ENCODE results near the gene GTPBP2. TPM values are rescaled to one million over a fixed set of nuclear protein-coding genes. Genes with fewer than 3 reads are reported as not detected.
A peak's percentile ranks its signal among the peaks of the same experiment; 100 is the strongest.

GTPBP2 gene
- total and polyA plus RNA-seq, 2 of the 13 experiments (the other 11 are each of a cell fraction or from before 2014, with no cell fraction given), result 26.9 to 88.2 TPM

DNA sequence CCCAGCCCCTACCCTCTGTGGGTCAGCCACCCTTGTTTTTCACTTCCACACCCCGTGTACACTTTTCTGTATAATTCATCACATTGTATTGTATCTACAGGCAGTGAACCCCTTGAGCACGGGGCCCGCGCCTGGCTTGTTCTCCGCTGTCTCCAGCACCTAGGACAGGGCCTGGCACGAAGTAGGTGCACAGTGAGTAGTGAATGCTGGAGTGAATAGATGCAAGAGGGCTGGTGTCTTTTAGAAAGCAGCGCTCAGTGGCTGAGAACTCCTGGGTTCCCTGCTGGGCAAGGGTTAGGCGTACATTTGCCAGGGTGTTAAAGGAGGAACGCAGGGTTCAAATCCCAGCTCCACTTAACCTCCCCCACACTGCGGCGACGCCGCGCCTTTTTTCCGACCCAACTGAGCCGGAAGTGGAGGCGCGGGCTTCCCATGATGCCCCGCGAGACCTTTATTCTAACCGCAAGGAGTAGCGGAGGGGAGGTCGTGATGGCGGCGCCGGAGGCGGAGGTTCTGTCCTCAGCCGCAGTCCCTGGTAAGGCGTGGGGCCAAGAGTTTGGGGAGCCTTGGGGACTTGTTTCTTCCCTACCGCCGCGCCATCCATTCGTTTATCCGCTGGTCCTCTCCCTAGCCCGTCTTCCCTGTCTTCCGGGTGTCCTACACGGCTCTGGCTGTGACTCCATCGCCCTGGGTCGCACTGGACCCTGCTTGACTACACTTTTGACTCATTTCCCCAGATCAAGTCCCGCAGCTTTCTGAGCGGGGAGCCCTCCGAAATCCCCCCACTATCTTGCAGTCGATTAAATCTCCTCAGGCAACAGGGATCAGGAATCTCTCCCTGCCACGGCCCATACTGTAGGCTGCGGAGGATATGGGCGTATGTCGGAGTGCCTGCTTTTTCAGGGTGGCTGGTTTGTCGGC, 6.6 kb upstream of the GTPBP2 start, which contains the start of gene MAD2L1BP (continued):
- TF ChIP-seq PCBP1 (IDR thresholded peaks at IDR 0.05; ENCODE audit: borderline replicate concordance, low read depth, low read length) (peak; percentile 81; the same call in 1 of the 2 replicates), ZNF766 (CRISPR knock-in tag; IDR thresholded peaks at IDR 0.05; ENCODE audit: borderline replicate concordance) (no peak), ZNF558 (CRISPR knock-in tag; IDR thresholded peaks at IDR 0.05; ENCODE audit: borderline replicate concordance) (peak; percentile 70; the same call in 1 of the 2 replicates), SMARCE1 (IDR thresholded peaks at IDR 0.05; ENCODE audit: borderline replicate concordance) (no peak), CENPT (CRISPR knock-in tag; IDR thresholded peaks at IDR 0.05; ENCODE audit: low read depth) (peak; percentile 83; the same call in 1 of the 2 replicates), HNRNPK (IDR thresholded peaks at IDR 0.05; ENCODE audit: low read depth, low read length, poor library complexity, severe bottlenecking) (no peak), NRL (CRISPR knock-in tag; IDR thresholded peaks at IDR 0.05; ENCODE audit: borderline replicate concordance) (peak; percentile 98), PRPF4 (IDR thresholded peaks at IDR 0.05; ENCODE audit: low read depth, low read length, poor library complexity, severe bottlenecking) (no peak), KLF9 (CRISPR knock-in tag; IDR thresholded peaks at IDR 0.05; ENCODE audit: low read depth) (no peak; the same call in 1 of the 2 replicates), ATF7-NPFF (CRISPR knock-in tag; IDR thresholded peaks at IDR 0.05; ENCODE audit: low read depth) (peak; percentile 54; the same call in 1 of the 2 replicates), ZFP90 (CRISPR knock-in tag; IDR thresholded peaks at IDR 0.05; ENCODE audit: borderline replicate concordance) (peak; percentile 90), ZNF7 (CRISPR knock-in tag; IDR thresholded peaks at IDR 0.05) (peak; percentile 7; the same call in 1 of the 2 replicates), PCBP2 (optimal IDR thresholded peaks at IDR 0.05; ENCODE audit: low read depth, low read length, poor library complexity, severe bottlenecking) (no peak), HDAC6 (IDR thresholded peaks at IDR 0.05; ENCODE audit: low read depth, low read length) (no peak), NAIF1 (CRISPR knock-in tag; IDR thresholded peaks at IDR 0.05; ENCODE audit: borderline replicate concordance) (peak; percentile 90), ATF3 (CRISPR knock-in tag; IDR thresholded peaks at IDR 0.05) (no peak), ZNF605 (CRISPR knock-in tag; IDR thresholded peaks at IDR 0.05) (peak; percentile 91), BATF2 (CRISPR knock-in tag; IDR thresholded peaks at IDR 0.05) (0 out of 2 replicates have a peak, but pooled peaks have one; percentile 65), FOXC1 (CRISPR knock-in tag; IDR thresholded peaks at IDR 0.05; ENCODE audit: borderline replicate concordance) (peak; percentile 88; the same call in 1 of the 2 replicates), ZNF224 (CRISPR knock-in tag; IDR thresholded peaks at IDR 0.05) (peak; percentile 88; the same call in 1 of the 2 replicates), CENPBD1 (CRISPR knock-in tag; IDR thresholded peaks at IDR 0.05; ENCODE audit: borderline replicate concordance, low read depth) (0 out of 2 replicates have a peak, but pooled peaks have one; percentile 24), SUZ12 (IDR thresholded peaks at IDR 0.05; ENCODE audit: low read depth, low read length) (peak; percentile 63)
- TF ChIP-seq, protein P1, sequence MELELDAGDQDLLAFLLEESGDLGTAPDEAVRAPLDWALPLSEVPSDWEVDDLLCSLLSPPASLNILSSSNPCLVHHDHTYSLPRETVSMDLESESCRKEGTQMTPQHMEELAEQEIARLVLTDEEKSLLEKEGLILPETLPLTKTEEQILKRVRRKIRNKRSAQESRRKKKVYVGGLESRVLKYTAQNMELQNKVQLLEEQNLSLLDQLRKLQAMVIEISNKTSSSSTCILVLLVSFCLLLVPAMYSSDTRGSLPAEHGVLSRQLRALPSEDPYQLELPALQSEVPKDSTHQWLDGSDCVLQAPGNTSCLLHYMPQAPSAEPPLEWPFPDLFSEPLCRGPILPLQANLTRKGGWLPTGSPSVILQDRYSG (CRISPR knock-in tag; IDR thresholded peaks at IDR 0.05), result no peak
- TF ChIP-seq, protein P2, sequence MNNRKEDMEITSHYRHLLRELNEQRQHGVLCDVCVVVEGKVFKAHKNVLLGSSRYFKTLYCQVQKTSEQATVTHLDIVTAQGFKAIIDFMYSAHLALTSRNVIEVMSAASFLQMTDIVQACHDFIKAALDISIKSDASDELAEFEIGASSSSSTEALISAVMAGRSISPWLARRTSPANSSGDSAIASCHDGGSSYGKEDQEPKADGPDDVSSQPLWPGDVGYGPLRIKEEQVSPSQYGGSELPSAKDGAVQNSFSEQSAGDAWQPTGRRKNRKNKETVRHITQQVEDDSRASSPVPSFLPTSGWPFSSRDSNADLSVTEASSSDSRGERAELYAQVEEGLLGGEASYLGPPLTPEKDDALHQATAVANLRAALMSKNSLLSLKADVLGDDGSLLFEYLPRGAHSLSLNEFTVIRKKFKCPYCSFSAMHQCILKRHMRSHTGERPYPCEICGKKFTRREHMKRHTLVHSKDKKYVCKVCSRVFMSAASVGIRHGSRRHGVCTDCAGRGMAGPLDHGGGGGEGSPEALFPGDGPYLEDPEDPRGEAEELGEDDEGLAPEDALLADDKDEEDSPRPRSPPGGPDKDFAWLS (CRISPR knock-in tag; IDR thresholded peaks at IDR 0.05; ENCODE audit: borderline replicate concordance), result no peak
